Measurements from ENCODE around the gene SLC25A4.

DNA sequence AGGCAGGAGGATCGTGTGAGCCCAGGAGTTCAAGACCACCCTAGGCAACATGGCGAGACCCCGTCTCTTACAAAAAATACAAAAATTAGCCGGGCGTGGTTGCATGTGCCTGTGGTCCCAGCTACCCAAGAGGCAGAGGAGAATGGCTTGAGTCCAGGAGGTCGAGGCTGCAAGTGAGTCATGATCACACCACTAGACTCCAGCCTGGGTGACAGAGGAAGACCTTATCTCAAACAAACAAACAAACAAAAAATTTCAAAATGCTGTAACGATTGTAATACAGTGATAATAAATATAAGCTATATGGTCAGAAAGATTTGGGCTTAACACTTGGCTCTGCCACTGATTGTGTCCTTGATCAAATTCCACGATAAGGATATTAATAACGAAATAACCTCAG lies 24.2 kb downstream of the SLC25A4 start:
- TF ChIP-seq, protein P1, sequence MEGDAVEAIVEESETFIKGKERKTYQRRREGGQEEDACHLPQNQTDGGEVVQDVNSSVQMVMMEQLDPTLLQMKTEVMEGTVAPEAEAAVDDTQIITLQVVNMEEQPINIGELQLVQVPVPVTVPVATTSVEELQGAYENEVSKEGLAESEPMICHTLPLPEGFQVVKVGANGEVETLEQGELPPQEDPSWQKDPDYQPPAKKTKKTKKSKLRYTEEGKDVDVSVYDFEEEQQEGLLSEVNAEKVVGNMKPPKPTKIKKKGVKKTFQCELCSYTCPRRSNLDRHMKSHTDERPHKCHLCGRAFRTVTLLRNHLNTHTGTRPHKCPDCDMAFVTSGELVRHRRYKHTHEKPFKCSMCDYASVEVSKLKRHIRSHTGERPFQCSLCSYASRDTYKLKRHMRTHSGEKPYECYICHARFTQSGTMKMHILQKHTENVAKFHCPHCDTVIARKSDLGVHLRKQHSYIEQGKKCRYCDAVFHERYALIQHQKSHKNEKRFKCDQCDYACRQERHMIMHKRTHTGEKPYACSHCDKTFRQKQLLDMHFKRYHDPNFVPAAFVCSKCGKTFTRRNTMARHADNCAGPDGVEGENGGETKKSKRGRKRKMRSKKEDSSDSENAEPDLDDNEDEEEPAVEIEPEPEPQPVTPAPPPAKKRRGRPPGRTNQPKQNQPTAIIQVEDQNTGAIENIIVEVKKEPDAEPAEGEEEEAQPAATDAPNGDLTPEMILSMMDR (IDR thresholded peaks at IDR 0.05) = no peak
- no peak for TF ChIP-seq POLR2A (IDR thresholded peaks at IDR 0.05)

Data from testis (tissue), 2 donors.